ENCODE results near the gene CMKLR1. TPM values are rescaled to one million over a fixed set of nuclear protein-coding genes. Genes with fewer than 3 reads are reported as not detected.

Gene CMKLR1
- total RNA-seq, 2 donors from 2014 or later: 11.3 to 16.1 TPM

GRCh38 chr12:108364879-108365278, 25.8 kb upstream of the CMKLR1 start:
- intact Hi-C loops (cut with DNase I): no loop called here
- ATAC-seq (no peak), DNase-seq (no peak)

DNA sequence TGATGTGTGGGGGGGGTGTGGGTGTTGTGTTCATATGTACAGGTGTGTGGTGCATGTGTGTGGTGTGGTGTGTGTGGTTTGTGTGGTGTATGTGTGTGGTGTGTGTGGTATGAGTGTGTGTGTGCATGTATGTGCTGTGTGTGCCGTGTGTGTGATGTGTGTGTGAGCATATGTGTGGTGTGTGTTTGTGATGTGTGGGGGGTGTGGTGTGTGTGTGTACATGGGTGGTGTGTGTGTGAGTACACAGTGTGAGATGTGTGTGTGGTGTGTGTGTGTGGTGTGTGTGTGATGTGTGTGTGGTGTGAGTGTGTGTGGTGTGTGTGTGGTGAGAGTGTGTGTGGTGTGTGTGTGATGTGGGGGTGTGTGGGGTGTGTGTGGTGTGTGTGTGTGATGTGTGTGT, 24.5 kb upstream of the CMKLR1 start:
- intact Hi-C loops (cut with DNase I): no loop called here
- ATAC-seq (no peak), DNase-seq (no peak)

DNA sequence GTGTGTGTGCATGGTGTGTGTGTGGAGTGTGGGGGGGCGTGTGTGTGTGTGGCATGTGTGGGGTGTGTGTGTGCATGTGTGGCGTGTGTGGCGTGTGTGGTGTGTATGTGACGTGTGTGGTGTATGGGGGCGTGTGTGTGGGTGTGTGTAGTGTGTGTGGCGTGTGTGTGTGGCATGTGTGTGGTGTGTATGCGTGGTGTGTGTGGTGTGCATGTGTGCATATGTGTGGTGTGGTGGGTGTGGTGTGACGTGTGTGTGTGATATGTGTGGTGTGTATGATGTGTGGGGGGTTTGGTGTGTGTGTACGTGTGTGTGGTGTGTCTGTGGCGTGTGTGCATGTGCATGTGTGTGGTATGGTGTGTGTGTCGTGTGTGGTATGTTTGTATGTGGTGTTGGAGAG, 24.1 kb upstream of the CMKLR1 start:
- no peak for DNase-seq
- ATAC-seq: no peak
- intact Hi-C loops (cut with DNase I): no loop called here

DNA sequence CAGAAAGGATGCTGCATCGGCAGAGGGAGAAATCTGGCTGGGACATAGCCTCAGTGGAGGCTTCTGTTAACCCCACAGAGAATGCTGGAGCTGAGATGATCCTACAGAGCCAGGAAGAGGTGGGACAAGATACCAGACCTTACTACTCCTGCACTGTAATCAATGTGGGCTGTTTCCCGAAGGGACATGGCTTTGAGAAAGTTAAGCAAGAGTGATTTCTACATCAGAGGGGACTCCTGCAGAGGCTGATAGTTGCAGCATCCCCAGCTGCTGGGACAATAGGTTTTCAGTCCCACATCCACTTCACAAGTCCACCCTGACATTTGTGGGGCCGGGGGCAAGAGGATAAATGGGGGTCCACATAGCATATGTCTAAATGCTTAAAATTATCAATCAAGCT, 22.5 kb upstream of the CMKLR1 start:
- intact Hi-C loops (cut with DNase I): no loop called here
- DNase-seq: no peak
- no peak for ATAC-seq

DNA sequence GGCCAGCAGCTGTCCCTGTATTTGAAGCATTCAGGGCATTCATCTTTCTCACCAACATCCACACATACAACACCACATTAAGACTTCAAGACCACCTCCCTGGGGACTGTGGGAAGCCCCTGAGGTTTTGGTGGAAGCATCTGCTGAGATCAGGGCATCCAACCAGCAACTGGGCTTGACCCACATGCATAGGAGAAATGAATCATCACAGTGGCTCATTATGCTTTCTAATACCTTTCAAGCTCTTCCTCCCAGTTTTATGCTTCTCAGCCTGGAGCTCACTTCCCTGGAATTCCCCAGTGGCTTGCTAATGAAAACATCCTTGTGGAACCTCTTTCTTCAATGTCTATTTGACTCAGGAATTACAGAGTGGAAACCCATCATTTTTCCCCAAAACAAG, 21.4 kb upstream of the CMKLR1 start:
- ATAC-seq: no peak
- intact Hi-C loops (cut with DNase I): no loop called here
- DNase-seq: no peak

GRCh38 chr12:108360057-108360456, 20.9 kb upstream of the CMKLR1 start:
- intact Hi-C loops (cut with DNase I): no loop called here
- no peak for DNase-seq
- no peak for ATAC-seq

DNA sequence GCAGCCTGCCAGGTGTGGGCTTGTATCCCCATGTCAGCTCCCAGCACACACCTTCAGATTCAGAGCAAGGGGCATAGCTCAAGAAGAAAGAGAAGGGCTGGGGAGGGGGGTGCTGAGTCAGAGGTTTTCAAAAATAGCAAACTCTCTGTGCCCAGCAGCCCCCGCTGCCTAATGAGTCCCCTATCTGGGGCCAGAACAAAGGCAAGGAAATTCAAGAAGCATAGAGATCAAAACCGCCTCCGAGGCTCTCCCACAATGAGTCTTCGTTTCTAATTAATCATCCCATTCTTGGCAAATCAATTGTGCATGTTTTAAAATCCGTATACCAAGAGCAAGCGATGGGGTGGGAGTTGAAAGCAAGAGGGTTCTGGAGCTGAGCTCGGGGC, 19.5 kb upstream of the CMKLR1 start:
- ATAC-seq (no peak), DNase-seq (no peak)
- intact Hi-C loops (cut with DNase I): no loop called here

GRCh38 chr12:108357834-108358579, 18.9 kb upstream of the CMKLR1 start:
- no peak for DNase-seq
- no peak for ATAC-seq
- intact Hi-C loops (cut with DNase I): no loop called here

DNA sequence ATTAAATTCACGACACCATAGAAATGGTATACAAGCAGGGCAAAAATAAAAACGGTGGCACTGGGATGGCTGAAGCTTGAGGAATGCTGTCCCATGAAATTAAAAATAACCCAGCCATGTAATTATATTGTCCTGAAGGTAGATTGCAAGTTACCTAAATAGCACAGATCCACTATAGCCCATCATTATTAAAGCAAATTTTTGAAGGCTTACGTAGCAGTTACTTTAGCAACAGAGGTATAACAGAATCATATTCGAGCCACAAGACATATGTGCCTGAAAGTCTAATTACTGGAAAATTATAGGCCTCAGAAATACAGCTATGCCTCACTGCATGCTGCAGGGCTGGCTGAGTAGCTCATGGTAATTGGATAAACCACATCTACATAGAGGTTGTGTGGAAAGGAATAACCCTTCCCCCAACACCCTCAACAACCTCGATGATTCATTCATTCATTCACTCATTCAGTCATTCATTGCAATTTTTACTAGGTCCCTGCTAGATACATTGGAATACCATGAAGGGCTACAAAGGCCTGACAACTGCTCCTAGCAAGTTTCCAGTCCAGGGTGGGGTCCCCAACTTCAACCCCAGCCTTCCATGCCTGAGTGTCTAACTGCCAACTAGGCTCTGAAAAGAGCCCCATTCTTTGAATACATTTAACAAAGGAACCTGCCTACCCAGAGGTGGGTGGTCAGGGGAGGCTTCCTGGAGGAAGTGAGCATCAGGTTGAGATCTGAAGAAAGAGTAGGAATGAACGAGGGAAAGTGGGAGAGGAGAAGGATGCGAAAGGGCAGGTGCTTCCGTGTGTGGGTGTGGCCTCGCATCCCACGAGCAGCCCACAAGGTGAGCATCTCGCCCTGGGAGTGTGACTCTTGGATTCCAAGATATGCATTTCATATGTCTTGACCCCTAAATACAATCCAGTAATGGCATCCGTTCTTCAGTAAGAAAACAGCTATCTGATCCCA, 18.0 kb upstream of the CMKLR1 start:
- DNase-seq (no peak), ATAC-seq (no peak)
- intact Hi-C loops (cut with DNase I): no loop called here

DNA sequence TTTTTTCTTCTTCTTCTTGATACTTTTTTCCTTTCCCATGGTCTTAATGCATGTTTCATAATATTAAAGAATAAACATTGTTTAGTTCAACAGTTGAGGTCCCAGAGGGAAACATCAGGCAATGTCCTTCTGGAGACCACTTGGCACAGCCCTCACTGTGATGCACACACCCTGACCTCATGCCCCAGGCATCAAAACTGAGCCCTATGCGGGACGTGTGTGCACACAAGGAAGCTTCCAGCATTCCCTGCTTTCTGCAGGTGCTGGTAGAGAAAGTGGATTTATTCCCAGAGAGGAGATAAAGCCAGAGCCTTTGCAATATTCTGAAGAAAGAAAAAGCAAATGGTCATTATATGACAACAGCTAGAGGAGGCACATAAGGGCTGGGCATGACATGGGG, 16.0 kb upstream of the CMKLR1 start:
- DNase-seq (no peak), ATAC-seq (no peak)
- intact Hi-C loops (cut with DNase I): no loop called here

GRCh38 chr12:108352591-108352990, 13.5 kb upstream of the CMKLR1 start:
- ATAC-seq (no peak), DNase-seq (no peak)
- intact Hi-C loops (cut with DNase I): no loop called here

DNA sequence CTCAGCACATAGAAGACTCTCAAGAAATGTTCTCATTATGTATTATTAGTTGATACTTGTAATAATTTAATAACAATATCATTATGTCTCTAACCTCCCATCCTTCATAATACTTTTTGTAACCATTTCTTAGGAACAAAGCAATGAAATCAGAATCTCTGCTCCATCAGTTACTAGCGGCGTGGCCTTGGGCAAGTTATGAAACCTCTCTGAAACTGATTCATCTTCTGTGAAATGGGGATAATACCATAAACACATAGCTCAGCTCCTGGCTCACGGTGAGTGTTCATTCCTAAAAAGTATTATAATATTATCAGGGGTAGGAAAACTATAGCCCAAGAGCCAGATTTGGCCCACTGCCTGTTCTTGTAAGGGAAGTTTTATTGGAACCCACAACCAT, 11.4 kb upstream of the CMKLR1 start:
- no peak for ATAC-seq
- no peak for DNase-seq
- intact Hi-C loops (cut with DNase I): no loop called here

- intact Hi-C loops (cut with DNase I): no loop called here
- no peak for DNase-seq
- ATAC-seq: peak in 1 of 2 donors; percentile 56
Observed at GRCh38 chr12:108349278-108349688, 10.2 kb upstream of the CMKLR1 start.

DNA sequence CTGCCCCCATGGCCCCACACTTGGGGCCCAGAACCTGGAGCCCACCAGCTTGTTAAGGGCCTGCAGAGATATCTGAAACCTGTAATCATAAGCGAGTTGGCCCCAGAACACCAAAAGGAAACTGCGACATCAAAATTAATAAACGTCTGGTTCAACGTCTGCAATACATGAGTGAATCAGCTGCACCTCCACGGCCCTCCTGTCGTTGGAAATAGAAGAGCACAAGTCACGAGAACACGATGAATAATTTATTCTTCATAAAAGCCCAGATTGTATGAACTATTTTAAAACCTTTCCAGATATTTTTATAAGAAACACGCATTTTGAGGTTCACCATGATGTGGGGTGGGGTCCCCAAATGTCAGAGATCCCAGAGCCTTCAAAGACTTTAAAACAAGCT, 9.7 kb upstream of the CMKLR1 start:
- ATAC-seq (no peak), DNase-seq (no peak)
- intact Hi-C loops (cut with DNase I): no loop called here

GRCh38 chr12:108346727-108347710, 7.9 kb upstream of the CMKLR1 start:
- ATAC-seq (no peak), DNase-seq (no peak)
- intact Hi-C loops (cut with DNase I): no loop called here

DNA sequence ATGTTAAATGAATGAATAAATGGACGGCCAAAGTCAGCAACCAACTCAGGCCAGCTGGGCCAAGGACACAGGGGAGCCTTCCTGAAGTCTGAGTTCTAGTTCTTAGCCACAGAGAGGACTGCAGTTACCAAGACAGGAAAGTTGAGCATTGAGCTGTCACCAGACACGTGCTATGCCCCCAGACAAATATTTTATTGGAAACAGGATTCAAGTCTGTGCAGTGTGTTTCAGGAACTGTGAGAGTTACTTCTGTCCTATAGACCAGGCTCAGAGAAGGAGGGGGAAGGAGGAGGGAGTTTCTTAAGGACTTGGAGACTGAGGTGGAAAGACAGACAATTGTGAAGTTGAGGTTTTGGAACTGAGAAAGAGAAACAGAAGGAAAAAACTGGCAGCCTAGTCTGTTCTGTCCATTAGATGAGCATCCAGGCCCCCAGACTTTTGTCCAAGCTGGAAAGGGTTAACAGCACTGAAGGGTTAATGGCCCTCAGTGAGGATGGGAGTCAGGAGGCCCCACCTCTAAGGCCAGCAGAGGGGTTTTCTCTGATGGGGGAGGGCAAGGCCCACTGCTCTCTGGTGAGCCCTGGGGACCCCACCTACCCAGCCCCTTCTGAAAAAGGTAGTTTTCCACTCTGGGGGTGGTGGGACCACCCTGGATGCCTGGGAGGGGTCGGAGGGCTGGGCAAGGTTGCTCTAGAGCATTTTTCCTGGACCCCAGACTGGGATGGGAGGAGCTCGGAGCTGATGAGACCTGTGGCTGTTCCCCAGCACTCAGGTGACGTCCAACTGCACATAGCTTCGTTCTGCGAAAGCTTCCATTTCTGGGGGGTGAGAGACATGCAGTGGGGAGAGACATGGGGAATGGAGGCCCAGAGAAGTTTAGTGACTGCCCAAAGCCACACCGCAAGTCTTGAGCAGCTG, 6.9 kb upstream of the CMKLR1 start:
- DNase-seq (no peak), ATAC-seq (no peak)
- intact Hi-C loops (cut with DNase I): no loop called here

DNA sequence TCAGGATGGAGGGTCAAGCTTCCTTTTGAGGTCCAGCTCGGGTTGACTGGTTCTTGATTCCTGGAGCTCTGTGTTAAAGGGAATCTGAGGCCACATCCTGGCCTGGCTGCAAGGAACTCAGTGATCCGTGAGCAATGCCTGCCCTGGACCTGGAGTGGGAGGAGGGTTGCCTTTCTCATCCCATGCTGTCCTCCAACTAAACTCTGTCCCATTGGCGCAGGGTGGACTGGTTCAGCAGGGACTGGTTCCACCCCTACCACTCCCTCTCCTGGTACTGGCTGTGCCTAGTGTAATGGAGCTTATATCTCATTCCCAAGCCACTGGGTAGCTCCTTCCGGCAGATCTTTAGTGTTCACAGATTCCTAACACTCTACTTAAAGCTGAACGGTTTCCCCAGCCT, 3.9 kb upstream of the CMKLR1 start:
- DNase-seq (no peak), ATAC-seq (no peak)
- intact Hi-C loops (cut with DNase I): no loop called here
